Nephron (organoid): ENCODE measurements around the gene RAB35.

Source experiments
- H3K27ac Mint-ChIP-seq, 3 experiments: 2 replicates each; pipeline ENCODE4 v1.8.0; 2020; ENCODE audit warnings: mixed read lengths in 3 of 3, mild to moderate bottlenecking in 2 of 3, moderate library complexity in 1 of 3
- H3K27me3 Mint-ChIP-seq: 2 replicates; pipeline ENCODE4 v1.8.0; 2021; ENCODE audit warnings: low read depth, mild to moderate bottlenecking, moderate library complexity, mixed read lengths
- H3K36me3 Mint-ChIP-seq: 2 replicates; pipeline ENCODE4 v1.8.0; 2020; ENCODE audit warnings: low read depth, mixed read lengths
- H3K4me1 Mint-ChIP-seq: 2 replicates; pipeline ENCODE4 v1.8.0; 2020; ENCODE audit warnings: mixed read lengths
- H3K4me3 Mint-ChIP-seq, 3 experiments: 2 replicates each; pipeline ENCODE4 v1.8.0; 2020; ENCODE audit warnings: mild to moderate bottlenecking in 3 of 3, mixed read lengths in 3 of 3, moderate library complexity in 2 of 3
- H3K9me3 Mint-ChIP-seq: 2 replicates; pipeline ENCODE4 v1.8.0; 2020; ENCODE audit warnings: mixed read lengths
- CTCF ChIP-seq, 3 experiments: fragments of 200-600 bp; sonication (generic); IDR thresholded peaks; one replicate each; pipeline ENCODE4 v1.5.0; 2021; ENCODE audit warnings: antibody characterized with exemption in 3 of 3; ENCODE audit not compliant: unreplicated experiment in 3 of 3

The RAB35 gene

DNA sequence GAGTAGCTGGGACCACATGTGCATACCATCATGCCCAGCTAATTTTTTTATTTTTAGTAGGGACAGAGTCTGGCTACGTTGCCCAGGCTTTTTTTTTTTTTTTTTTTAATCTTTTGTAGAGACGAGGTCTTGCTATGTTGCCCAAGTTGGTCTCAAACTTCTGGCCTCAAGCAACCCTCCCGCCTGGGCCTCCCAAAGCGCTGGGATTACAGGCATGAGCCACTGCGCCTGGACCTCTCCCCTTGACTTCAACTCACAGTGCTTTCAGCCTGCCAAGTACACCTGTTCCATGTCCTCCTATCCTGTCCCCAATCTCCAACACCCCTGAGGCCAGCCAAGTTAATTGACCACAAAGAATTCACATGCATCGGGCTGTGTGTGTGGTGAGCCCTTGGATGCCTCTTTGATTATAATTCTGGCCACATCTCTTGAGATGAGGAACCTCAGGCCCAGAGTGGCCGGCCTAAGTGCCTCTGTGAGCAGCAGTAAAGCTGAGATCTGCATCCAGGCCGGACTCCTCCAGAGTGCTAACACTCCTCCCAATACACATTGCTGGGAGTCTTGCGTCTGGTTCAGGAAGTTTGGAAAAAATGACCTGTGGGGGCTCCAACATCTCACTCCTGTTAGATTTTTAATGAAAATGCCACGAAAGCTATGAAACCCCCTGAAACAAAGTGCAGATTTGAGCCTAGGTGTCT lies 6.8 kb downstream of the RAB35 start:
- Mint-ChIP-seq H3K27ac (peak overlapping the region in 1 of 3 experiments; percentile 15), H3K27me3 (no peaks in the 10 kb centered on the region), H3K4me3 (no peak overlapping the region), H3K4me1 (peaks cover 6% of the 10 kb centered on the region), H3K9me3 (no peaks in the 10 kb centered on the region), H3K36me3 (peaks cover 32% of the 10 kb centered on the region)
- no peak for TF ChIP-seq CTCF (IDR thresholded peaks at IDR 0.05; ENCODE audit: unreplicated experiment in 3 of 3)

DNA sequence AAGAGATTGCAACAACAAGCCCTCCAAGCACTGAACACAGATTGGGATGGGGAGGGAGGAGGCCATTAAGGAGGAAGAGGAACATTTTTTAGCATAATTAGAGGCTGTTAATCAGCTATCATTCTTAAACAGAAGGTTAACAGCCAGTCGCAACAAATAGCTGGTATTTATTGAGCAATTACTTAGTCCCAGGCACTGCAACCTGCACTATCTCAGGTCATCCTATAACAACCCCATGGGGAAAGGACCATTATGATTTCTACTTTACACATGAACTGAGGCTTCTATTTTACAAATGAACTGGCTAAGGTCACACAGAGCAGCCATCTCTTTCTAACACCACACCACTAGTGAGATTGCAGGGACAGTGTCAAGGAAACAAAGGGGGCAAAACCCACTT lies 10.4 kb downstream of the RAB35 start:
- Mint-ChIP-seq H3K36me3 (peaks cover 28% of the 10 kb centered on the region), H3K9me3 (no peaks in the 10 kb centered on the region), H3K27ac (no peak overlapping the region)

DNA sequence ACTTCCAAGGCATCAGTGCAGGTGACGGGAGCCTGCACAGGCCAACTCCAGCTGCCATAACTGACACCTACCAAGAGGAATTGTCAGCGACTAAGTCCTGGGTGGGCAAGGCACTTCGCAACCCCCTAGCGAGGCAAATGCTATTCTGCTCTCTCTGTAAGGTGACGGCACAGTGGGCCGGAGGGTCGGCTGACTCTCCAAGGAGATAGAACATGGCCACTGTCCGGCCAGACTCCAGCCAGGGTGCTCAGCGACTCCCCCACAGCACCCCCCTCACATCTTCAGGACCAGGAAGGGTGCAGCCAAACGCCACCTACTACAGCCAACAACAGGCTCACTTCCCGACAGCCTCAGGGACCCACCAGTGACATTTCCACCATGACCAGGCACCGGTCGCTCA lies 13.2 kb downstream of the RAB35 start:
- TF ChIP-seq CTCF (IDR thresholded peaks at IDR 0.05; ENCODE audit: unreplicated experiment in 3 of 3) = no peak
- no peak overlapping the region for H3K4me3 Mint-ChIP-seq
- no peaks in the 10 kb centered on the region for H3K9me3 Mint-ChIP-seq
- H3K36me3 Mint-ChIP-seq = peaks cover 28% of the 10 kb centered on the region
- no peak overlapping the region for H3K27ac Mint-ChIP-seq
- no peaks in the 10 kb centered on the region for H3K27me3 Mint-ChIP-seq
- peaks cover 23% of the 10 kb centered on the region for H3K4me1 Mint-ChIP-seq

More for the DNA sequence above, 10.4 kb downstream of the RAB35 start:
- TF ChIP-seq CTCF (IDR thresholded peaks at IDR 0.05; ENCODE audit: unreplicated experiment in 3 of 3) = no peak
- no peak overlapping the region for H3K4me3 Mint-ChIP-seq
- peaks cover 14% of the 10 kb centered on the region for H3K4me1 Mint-ChIP-seq
- H3K27me3 Mint-ChIP-seq = no peaks in the 10 kb centered on the region

- peaks cover 23% of the 10 kb centered on the region for H3K4me1 Mint-ChIP-seq
- H3K27me3 Mint-ChIP-seq = no peaks in the 10 kb centered on the region
- H3K9me3 Mint-ChIP-seq = no peaks in the 10 kb centered on the region
- H3K36me3 Mint-ChIP-seq = peaks cover 31% of the 10 kb centered on the region
- H3K4me3 Mint-ChIP-seq = no peak overlapping the region
- TF ChIP-seq CTCF (IDR thresholded peaks at IDR 0.05; ENCODE audit: unreplicated experiment in 3 of 3) = no peak
- H3K27ac Mint-ChIP-seq = no peak overlapping the region
Observed at GRCh38 chr12:120103044-120103338, 13.6 kb downstream of the RAB35 start.

GRCh38 chr12:120102189-120103043 lies 14.1 kb downstream of the RAB35 start:
- peak overlapping the region in 1 of 3 experiments; percentile 41 for H3K27ac Mint-ChIP-seq
- H3K4me3 Mint-ChIP-seq = no peak overlapping the region
- H3K4me1 Mint-ChIP-seq = peaks cover 23% of the 10 kb centered on the region
- TF ChIP-seq CTCF (IDR thresholded peaks at IDR 0.05; ENCODE audit: unreplicated experiment in 3 of 3) = no peak
- H3K36me3 Mint-ChIP-seq = peaks cover 32% of the 10 kb centered on the region
- no peaks in the 10 kb centered on the region for H3K9me3 Mint-ChIP-seq
- H3K27me3 Mint-ChIP-seq = no peaks in the 10 kb centered on the region
